MCF 10A (cell line): Measurements from ENCODE around the gene LECT2. TPM values are rescaled to one million over a fixed set of nuclear protein-coding genes. Genes with fewer than 3 reads are reported as not detected.

Experiments used
- BruUV-seq: library from RNA; stranded (reverse); fragments of 400-500 nt; replicated peaks from 2 replicates; lab custom pipeline; 2021; lab: Mats Ljungman, UMichigan
- CTCF ChIA-PET: fragments of 300-600 bp; sonication (Branson Sonifier 250); formaldehyde crosslinking; extraction: SDS; loops from one replicate; lab custom pipeline; 2021; ENCODE audit warnings: antibody characterized with exemption, inconsistent platforms; lab: Yijun Ruan, JAX
- POLR2A ChIA-PET: fragments of 300-600, 350-650 bp; sonication (Branson Sonifier 250); formaldehyde crosslinking; extraction: SDS; loops from one replicate; lab custom pipeline; 2020; ENCODE audit warnings: antibody characterized with exemption, inconsistent platforms; lab: Yijun Ruan, JAX
- DNase-seq: peaks from one replicate; pipeline ENCODE4 v3.0.0-alpha.2; 2018; ENCODE audit not compliant: unreplicated experiment
- H3K27ac Mint-ChIP-seq: one replicate; pipeline ENCODE4 v1.8.0; 2022; ENCODE audit warnings: mild to moderate bottlenecking, low read depth, mixed read lengths; ENCODE audit not compliant: unreplicated experiment
- H3K27me3 Mint-ChIP-seq: one replicate; pipeline ENCODE4 v1.8.0; 2022; ENCODE audit warnings: mixed read lengths; ENCODE audit not compliant: insufficient read depth, unreplicated experiment
- H3K36me3 Mint-ChIP-seq: one replicate; pipeline ENCODE4 v1.8.0; 2022; ENCODE audit warnings: mild to moderate bottlenecking, moderate library complexity, mixed read lengths; ENCODE audit not compliant: insufficient read depth, unreplicated experiment
- H3K4me1 Mint-ChIP-seq: one replicate; pipeline ENCODE4 v1.8.0; 2022; ENCODE audit warnings: mixed read lengths; ENCODE audit not compliant: insufficient read depth, unreplicated experiment
- H3K4me3 Mint-ChIP-seq: one replicate; pipeline ENCODE4 v1.8.0; 2022; ENCODE audit warnings: mild to moderate bottlenecking, moderate library complexity, mixed read lengths; ENCODE audit not compliant: unreplicated experiment
- H3K9me3 Mint-ChIP-seq: one replicate; pipeline ENCODE4 v1.8.0; 2022; ENCODE audit warnings: mixed read lengths; ENCODE audit not compliant: unreplicated experiment
- intact Hi-C: fragments of 100-400 bp; cut with micrococcal nuclease; formaldehyde crosslinking; loops from 2 replicates; pipeline ENCODE4 v1.14.1; 2022
- total RNA-seq: library from RNA; stranded (reverse); gene quantifications from 2 replicates; pipeline ENCODE4 v1.2.3, GENCODE V29; 2022
- TF ChIP-seq, protein P1 (sequence below): fragments of 200-600 bp; IDR thresholded peaks from one replicate; pipeline ENCODE4 v1.8.0; 2022; ENCODE audit warnings: antibody characterized with exemption, mild to moderate bottlenecking; ENCODE audit not compliant: unreplicated experiment

LECT2 gene
- total RNA-seq, 1 experiment from 2014 or later = not detected

DNA sequence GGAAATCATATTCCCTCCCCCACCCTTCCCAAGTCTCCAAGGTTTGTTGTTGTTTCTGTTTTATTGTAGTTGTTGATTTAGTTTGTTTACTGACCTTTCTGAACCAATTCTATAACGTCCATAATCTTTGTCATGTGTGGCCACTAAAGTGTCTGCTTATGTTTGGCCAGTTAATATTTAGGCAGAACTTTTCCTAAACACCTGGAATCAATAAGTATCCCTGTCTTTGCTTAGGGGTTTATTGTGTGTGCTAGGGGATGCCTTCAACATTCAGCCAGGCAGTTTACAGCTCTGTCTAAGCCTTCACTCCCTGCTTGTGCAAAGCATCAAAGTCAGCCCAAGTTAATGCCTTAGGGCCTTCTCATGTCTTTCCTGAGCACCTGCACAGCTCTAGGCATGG lies 16.9 kb upstream of the LECT2 start:
- no peaks in the 10 kb centered on the region for H3K27me3 Mint-ChIP-seq
- CTCF ChIA-PET = interaction anchor here (0.6 to 1.4 kb wide), 10 partner anchors 18 to 505 kb away, joined by 3 read pairs; no protein-coding TSS in a partner anchor
- POLR2A ChIA-PET = interaction anchor here (1.0 to 5.0 kb wide), 4 partner anchors 34 to 62 kb away, joined by 3 to 23 read pairs (median 9); partner anchors contain the start of gene TGFBI
- H3K36me3 Mint-ChIP-seq = no peaks in the 10 kb centered on the region
- intact Hi-C loops = no loop called here
- H3K9me3 Mint-ChIP-seq = peaks cover 13% of the 10 kb centered on the region
- TF ChIP-seq, protein P1, sequence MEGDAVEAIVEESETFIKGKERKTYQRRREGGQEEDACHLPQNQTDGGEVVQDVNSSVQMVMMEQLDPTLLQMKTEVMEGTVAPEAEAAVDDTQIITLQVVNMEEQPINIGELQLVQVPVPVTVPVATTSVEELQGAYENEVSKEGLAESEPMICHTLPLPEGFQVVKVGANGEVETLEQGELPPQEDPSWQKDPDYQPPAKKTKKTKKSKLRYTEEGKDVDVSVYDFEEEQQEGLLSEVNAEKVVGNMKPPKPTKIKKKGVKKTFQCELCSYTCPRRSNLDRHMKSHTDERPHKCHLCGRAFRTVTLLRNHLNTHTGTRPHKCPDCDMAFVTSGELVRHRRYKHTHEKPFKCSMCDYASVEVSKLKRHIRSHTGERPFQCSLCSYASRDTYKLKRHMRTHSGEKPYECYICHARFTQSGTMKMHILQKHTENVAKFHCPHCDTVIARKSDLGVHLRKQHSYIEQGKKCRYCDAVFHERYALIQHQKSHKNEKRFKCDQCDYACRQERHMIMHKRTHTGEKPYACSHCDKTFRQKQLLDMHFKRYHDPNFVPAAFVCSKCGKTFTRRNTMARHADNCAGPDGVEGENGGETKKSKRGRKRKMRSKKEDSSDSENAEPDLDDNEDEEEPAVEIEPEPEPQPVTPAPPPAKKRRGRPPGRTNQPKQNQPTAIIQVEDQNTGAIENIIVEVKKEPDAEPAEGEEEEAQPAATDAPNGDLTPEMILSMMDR = no peak
- H3K4me3 Mint-ChIP-seq = no peak overlapping the region
- no TSS peak for BruUV-seq
- no peak overlapping the region for H3K27ac Mint-ChIP-seq
- no peak for DNase-seq
- peaks cover 23% of the 10 kb centered on the region for H3K4me1 Mint-ChIP-seq

DNA sequence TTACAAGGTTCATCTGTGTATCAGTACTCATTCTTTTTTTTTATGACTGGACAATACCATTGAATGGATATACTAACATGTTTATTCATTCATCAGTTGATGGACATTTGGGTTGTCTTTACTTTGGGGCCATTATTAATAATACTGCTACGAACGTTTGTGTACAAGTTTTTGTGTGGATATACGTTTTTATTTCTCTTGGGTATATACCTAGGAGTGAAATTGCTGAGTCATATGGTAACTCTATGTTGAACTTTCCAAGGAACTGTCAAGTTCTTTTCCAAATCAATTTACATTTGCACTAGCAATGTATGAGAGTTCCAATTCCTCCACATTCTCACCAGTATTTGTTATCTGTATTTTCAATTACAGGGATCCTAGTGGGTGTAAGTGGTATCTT lies 12.0 kb upstream of the LECT2 start:
- Mint-ChIP-seq H3K27ac (no peak overlapping the region), H3K27me3 (no peaks in the 10 kb centered on the region), H3K4me3 (no peak overlapping the region), H3K9me3 (peaks cover 7% of the 10 kb centered on the region), H3K4me1 (peaks cover 7% of the 10 kb centered on the region), H3K36me3 (no peaks in the 10 kb centered on the region)
- BruUV-seq = no TSS peak
- TF ChIP-seq, protein P1 = no peak
- intact Hi-C loops = loop anchor here (1.0 kb wide), 1 partner anchor 96 kb away; no protein-coding TSS in a partner anchor
- DNase-seq = no peak
- ChIA-PET POLR2A (no interaction called here), CTCF (no interaction called here)

DNA sequence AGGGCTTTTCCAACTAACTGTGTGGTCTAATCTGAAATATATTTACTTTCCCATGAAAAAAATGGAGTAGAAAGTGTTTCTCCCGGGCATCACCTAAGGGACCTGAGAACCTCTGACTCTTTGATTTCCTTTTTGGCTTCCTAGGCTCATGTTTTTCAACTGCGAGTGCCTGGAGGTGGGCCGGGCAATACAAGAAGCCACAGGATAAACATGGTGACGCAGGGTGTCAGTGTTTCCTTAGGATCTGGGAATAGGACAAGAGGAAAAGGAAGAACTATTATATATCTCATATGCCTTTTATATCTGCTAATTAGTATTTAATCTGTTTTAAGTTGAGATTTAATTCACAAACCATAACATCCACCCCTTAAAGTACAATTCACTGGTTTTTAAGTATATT lies 11.4 kb upstream of the LECT2 start:
- DNase-seq = no peak
- ChIA-PET POLR2A (no interaction called here), CTCF (no interaction called here)
- no peak overlapping the region for H3K4me3 Mint-ChIP-seq
- no peaks in the 10 kb centered on the region for H3K27me3 Mint-ChIP-seq
- peak overlapping the region; percentile 9 for H3K27ac Mint-ChIP-seq
- H3K9me3 Mint-ChIP-seq = peaks cover 7% of the 10 kb centered on the region
- intact Hi-C loops = loop anchor here (1.0 kb wide), 1 partner anchor 96 kb away; no protein-coding TSS in a partner anchor
- no TSS peak for BruUV-seq
- no peaks in the 10 kb centered on the region for H3K36me3 Mint-ChIP-seq
- H3K4me1 Mint-ChIP-seq = peaks cover 7% of the 10 kb centered on the region
- TF ChIP-seq, protein P1 = no peak

DNA sequence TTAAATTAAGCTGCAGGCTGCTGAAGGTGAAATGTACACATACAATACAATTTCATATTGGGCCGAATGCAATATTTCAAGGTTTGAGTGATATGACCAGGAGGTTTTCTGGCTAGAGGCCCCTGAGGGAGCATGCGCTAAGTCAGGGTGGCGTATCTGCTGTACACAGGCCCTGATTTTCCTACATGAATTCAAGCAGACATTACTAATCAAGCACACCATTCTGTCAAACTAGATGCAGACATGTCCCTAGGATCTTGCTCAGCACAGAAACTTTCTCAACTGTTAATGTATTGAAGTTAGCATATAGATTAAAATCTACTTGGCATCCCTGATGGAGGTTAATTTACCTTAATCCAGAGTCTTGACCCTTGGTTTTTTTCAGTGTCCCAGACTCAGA lies 10.7 kb upstream of the LECT2 start:
- ChIA-PET POLR2A (no interaction called here), CTCF (interaction anchor here (0.5 to 1.0 kb wide), 2 partner anchors 117 to 527 kb away, joined by 3 read pairs; no protein-coding TSS in a partner anchor)
- Mint-ChIP-seq H3K27me3 (no peaks in the 10 kb centered on the region), H3K27ac (peak overlapping the region; percentile 9), H3K4me1 (peaks cover 7% of the 10 kb centered on the region), H3K4me3 (no peak overlapping the region), H3K36me3 (no peaks in the 10 kb centered on the region), H3K9me3 (peaks cover 7% of the 10 kb centered on the region)
- DNase-seq = no peak
- intact Hi-C loops = no loop called here
- no TSS peak for BruUV-seq
- TF ChIP-seq, protein P1 = no peak
